DMS53 (cell line): ENCODE results near the gene SYAP1.
"Not testable (repeated sequence)": the region's sequence is repeated elsewhere in the genome, so short reads cannot be mapped to it uniquely, and the experiment has no call there.

Source experiments
- DNase-seq: peaks from one replicate; lab custom pipeline; 2025; lab: John Stamatoyannopoulos, UW

SYAP1 gene

GRCh38 chrX:16779815-16780214 lies 60.4 kb downstream of the SYAP1 start:
- DNase-seq, result not testable (repeated sequence)

- DNase-seq, result no peak
Observed at GRCh38 chrX:16783452-16783851, 64.0 kb downstream of the SYAP1 start.

GRCh38 chrX:16784440-16784839 lies 65.0 kb downstream of the SYAP1 start:
- DNase-seq, result not testable (repeated sequence)

- peak; percentile 49 for DNase-seq
Observed at GRCh38 chrX:16785247-16786138, 66.1 kb downstream of the SYAP1 start.

GRCh38 chrX:16786139-16786790 lies 66.9 kb downstream of the SYAP1 start, which contains the start of gene TXLNG:
Gene TXLNG (plus strand): TSS chrX:16786466. CDS start chrX:16786488, 22 bp downstream.
- peak; percentile 99 for DNase-seq

- peak; percentile 53 for DNase-seq
Observed at GRCh38 chrX:16786791-16787735, 67.7 kb downstream of the SYAP1 start.

GRCh38 chrX:16788477-16788876 lies 69.1 kb downstream of the SYAP1 start:
- no peak for DNase-seq

GRCh38 chrX:16796298-16796697 lies 76.9 kb downstream of the SYAP1 start:
- DNase-seq, result no peak

GRCh38 chrX:16797358-16797757 lies 77.9 kb downstream of the SYAP1 start:
- DNase-seq, result no peak

- no peak for DNase-seq
Observed at GRCh38 chrX:16797841-16798240, 78.4 kb downstream of the SYAP1 start.

- no peak for DNase-seq
Observed at GRCh38 chrX:16804923-16805464, 85.6 kb downstream of the SYAP1 start.

- no peak for DNase-seq
Observed at GRCh38 chrX:16807548-16807947, 88.1 kb downstream of the SYAP1 start.

GRCh38 chrX:16807976-16808542 lies 88.6 kb downstream of the SYAP1 start:
- DNase-seq, result peak; percentile 38

GRCh38 chrX:16814597-16814996 lies 95.2 kb downstream of the SYAP1 start:
- no peak for DNase-seq
